ENCODE results near the gene PPP1R12A.

Gene PPP1R12A

DNA sequence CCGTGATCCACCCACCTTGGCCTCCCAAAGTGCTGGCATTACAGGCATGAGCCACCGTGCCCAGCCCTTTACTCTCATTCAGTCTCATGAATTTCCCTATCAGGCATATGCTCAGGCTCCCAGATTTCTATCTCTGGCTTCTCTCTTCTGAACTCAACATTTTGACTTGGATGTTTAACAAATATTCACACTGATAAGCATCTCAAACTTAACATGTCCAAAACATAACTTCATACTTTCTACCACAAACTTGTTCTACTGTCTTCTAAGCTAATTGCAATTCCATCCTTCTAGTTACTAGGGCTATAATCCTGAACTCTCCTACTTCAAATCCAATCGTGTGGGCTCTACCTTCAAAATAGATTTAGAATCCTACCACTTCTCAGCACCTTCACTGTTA is 170.3 kb downstream of the PPP1R12A start:
- Mint-ChIP-seq H3K27me3 (no peaks in the 10 kb centered on the region), H3K27ac (no peak overlapping the region), H3K36me3 (ENCODE audit: low read depth) (no peaks in the 10 kb centered on the region), H3K9me3 (no peaks in the 10 kb centered on the region), H3K4me1 (ENCODE audit: low read depth) (no peaks in the 10 kb centered on the region), H3K4me3 (no peak overlapping the region)

DNA sequence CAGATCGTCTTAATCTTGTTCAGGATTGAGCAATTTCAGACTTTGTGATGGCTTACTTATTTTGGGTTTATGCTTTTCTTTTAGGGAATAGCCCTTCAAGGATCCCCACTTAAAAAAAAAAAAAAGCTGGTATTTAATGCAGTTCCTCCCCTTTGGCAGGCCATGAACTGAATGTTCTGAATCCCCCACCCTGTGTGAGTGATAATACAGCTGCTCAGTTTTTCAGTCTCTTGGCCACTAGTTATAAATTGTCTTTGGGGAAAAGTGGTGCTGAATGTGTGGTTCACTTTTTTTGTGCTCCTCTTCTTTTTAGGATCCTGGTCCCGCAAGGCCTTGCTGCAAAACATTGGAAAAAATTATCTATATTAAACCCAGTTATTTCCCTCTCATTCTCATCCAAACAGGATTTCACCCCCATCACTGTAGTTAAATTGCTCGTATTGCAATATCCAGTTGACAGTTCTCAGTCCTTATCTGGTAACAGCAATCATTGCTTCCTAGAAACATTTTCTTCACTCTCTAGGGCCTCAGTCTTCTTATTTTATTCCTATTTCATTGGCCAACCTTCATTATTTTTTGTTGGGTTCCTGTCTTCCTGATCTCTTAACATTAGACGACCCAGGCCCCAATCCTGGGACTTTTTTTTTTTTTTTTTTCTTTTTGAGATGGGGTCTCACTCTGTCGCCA is 171.0 kb downstream of the PPP1R12A start:
- Mint-ChIP-seq H3K9me3 (no peaks in the 10 kb centered on the region), H3K27me3 (no peaks in the 10 kb centered on the region), H3K4me3 (no peak overlapping the region), H3K36me3 (ENCODE audit: low read depth) (no peaks in the 10 kb centered on the region), H3K27ac (no peak overlapping the region), H3K4me1 (ENCODE audit: low read depth) (no peaks in the 10 kb centered on the region)

DNA sequence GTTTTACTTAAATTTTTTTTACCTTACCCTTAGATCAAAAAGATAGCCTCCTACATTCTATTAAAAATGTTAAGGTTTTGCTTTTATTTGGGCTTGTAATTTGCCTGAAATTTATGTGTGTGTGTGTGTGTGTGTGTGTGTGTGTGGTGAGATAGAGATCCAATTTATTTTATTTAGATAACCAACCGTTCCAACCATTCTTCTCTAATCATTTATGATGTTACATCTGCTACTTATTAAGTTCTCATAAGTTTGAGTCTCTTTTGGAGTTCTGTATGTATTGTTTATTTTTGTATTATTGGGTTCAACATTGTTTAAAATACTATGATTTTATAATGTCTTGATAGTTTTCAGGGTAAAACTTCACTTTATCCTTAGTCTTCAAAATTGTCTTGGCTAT is 173.6 kb downstream of the PPP1R12A start:
- H3K9me3 Mint-ChIP-seq, result peaks cover 4% of the 10 kb centered on the region

DNA sequence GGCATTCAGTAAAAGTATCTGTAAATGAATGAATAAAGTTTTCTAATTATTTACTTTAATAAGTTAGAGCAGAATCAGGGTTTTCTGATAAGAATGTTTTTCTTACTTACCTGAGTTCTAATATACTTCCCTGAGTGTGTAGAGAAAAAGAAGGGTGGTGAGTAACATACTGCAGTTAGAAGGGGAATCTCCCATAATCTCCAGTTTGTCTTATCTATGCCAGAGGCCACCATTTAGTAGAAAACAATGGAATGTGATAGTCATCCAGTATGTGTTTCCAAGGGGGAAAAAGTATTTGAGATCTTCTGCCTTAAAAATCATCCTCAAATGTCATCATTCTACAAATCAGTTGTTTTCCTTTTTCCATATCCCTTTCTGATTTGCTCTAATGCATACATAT is 187.6 kb downstream of the PPP1R12A start:
- H3K4me1 Mint-ChIP-seq (ENCODE audit: low read depth), result no peaks in the 10 kb centered on the region
- peaks cover 13% of the 10 kb centered on the region for H3K27me3 Mint-ChIP-seq
- no peaks in the 10 kb centered on the region for H3K9me3 Mint-ChIP-seq
- no peaks in the 10 kb centered on the region for H3K36me3 Mint-ChIP-seq (ENCODE audit: low read depth)
- H3K4me3 Mint-ChIP-seq, result no peak overlapping the region
- no peak overlapping the region for H3K27ac Mint-ChIP-seq

More for the DNA sequence above, 173.6 kb downstream of the PPP1R12A start:
- no peak overlapping the region for H3K27ac Mint-ChIP-seq
- H3K27me3 Mint-ChIP-seq, result no peaks in the 10 kb centered on the region
- H3K4me3 Mint-ChIP-seq, result no peak overlapping the region
- H3K4me1 Mint-ChIP-seq (ENCODE audit: low read depth), result no peaks in the 10 kb centered on the region
- H3K36me3 Mint-ChIP-seq (ENCODE audit: low read depth), result no peaks in the 10 kb centered on the region

DNA sequence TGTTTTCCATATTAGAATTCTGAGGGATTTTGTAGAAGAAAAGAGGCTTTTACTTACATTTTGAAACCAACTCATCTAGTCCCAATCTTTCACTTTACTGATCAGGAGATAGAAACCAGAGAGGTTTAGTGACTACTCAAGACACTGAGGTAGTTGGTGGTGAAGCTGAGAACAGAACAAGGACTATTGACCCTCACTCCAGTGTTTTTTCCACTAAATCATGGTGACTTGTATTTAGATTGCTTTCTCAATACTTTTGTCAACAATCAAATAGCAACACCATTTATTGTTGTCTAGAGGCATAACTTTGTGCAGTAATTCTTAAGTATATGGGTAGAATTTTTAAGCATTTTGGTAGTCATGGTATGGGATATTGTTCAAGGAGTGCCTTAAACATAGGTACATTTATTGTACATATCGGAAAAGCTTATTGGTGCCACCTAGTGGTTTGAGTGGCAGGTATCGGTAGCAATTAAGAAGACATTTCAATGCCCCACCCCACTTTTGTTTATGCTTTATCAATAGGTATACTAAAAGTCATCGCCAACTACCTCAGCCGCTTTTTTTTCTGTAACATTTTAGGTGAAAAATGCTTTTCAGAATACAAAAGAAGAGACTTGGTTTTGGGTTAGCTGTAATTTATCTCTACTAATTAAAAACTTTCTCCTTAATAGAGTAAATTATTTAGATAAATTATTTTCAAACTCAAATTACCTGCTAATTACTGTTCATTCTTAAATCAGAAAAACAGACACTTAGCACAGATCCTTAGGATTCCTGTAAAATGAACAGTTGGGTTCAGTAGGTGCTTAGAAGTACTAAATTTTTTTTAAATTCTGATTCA is 196.8 kb downstream of the PPP1R12A start:
- H3K4me3 Mint-ChIP-seq, result no peak overlapping the region
- H3K27me3 Mint-ChIP-seq, result peaks cover 17% of the 10 kb centered on the region
- no peak overlapping the region for H3K27ac Mint-ChIP-seq
- H3K36me3 Mint-ChIP-seq (ENCODE audit: low read depth), result no peaks in the 10 kb centered on the region
- H3K9me3 Mint-ChIP-seq, result no peaks in the 10 kb centered on the region
- H3K4me1 Mint-ChIP-seq (ENCODE audit: low read depth), result no peaks in the 10 kb centered on the region

DNA sequence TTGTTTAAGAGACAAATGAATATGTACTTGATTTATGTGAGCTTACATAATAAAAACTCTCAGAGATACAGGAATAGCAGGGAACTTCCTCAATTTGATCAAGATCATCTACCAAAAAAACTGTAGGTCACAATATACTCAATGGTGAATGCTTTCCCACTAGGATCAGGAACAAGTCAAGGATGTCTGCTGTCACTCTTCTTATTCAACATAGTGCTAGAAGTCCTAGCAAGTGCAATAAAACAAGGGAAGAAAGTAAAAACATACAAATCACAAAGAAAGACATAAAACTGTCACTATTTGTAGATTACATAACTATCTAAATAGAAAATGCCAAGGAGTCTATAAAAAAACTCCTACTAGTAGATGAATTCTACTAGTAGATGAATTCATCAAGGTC is 202.3 kb downstream of the PPP1R12A start:
- Mint-ChIP-seq H3K27ac (no peak overlapping the region), H3K27me3 (peaks cover 36% of the 10 kb centered on the region), H3K4me1 (ENCODE audit: low read depth) (no peaks in the 10 kb centered on the region), H3K9me3 (peaks cover 3% of the 10 kb centered on the region), H3K36me3 (ENCODE audit: low read depth) (no peaks in the 10 kb centered on the region), H3K4me3 (no peak overlapping the region)

DNA sequence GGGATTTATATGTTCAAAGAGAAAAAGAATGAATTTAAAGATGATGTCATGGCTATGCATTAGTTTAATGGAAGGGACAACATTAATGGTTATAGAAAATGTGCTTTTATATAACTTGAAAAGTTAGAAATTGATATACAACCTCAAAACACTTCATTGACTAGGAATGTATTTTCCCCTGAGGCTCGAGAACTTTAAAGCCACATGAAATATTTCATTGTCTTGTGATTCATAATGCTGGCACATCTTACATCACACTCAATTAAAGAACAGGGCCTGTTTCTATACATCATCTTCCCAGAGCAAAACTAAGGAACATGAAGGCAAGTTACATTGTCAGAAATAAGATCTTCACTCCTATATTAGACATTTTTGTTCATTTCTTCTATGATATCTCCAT is 208.9 kb downstream of the PPP1R12A start:
- peaks cover 3% of the 10 kb centered on the region for H3K9me3 Mint-ChIP-seq
- H3K4me3 Mint-ChIP-seq, result no peak overlapping the region
- H3K36me3 Mint-ChIP-seq (ENCODE audit: low read depth), result no peaks in the 10 kb centered on the region
- peaks cover 28% of the 10 kb centered on the region for H3K27me3 Mint-ChIP-seq
- H3K4me1 Mint-ChIP-seq (ENCODE audit: low read depth), result no peaks in the 10 kb centered on the region
- H3K27ac Mint-ChIP-seq, result no peak overlapping the region

Measured in stimulated activated naive CD8-positive, alpha-beta T cell treated with anti-CD3 and anti-CD28 coated beads, Interleukin-15, Interleukin-2, amounts not matched to agents 100 ng/mL and 50 ng/mL, for 24 hours (primary cell).